HepG2 (cell line): ENCODE data around the gene EIF4A3. TPM values are rescaled to one million over a fixed set of nuclear protein-coding genes. Genes with fewer than 3 reads are reported as not detected.
A peak's percentile ranks its signal among the peaks of the same experiment; 100 is the strongest.

Source experiments
- BRF2 ChIP-seq: sonication (generic); formaldehyde crosslinking; IDR thresholded peaks from 2 replicates; pipeline ENCODE4 v1.8.1; 2022; ENCODE audit warnings: mild to moderate bottlenecking, missing genetic modification reagents
- CC2D1A ChIP-seq: sonication (generic); formaldehyde crosslinking; IDR thresholded peaks from 2 replicates; pipeline ENCODE4 v1.8.1; 2023; ENCODE audit warnings: mild to moderate bottlenecking, missing genetic modification reagents
- ETV5 ChIP-seq: IDR thresholded peaks from 2 replicates; pipeline ENCODE4 v1.6.1; 2018; ENCODE audit warnings: missing biosample characterization, missing genetic modification reagents, inconsistent platforms, borderline replicate concordance
- HBP1 ChIP-seq: IDR thresholded peaks from 2 replicates; pipeline ENCODE4 v1.6.1; 2016; ENCODE audit warnings: low read depth, control low read depth
- JARID2 ChIP-seq: sonication (generic); formaldehyde crosslinking; IDR thresholded peaks from 2 replicates; pipeline ENCODE4 v1.8.1; 2023; ENCODE audit warnings: missing genetic modification reagents, inconsistent platforms; ENCODE audit not compliant: insufficient replicate concordance
- KDM6A ChIP-seq: IDR thresholded peaks from 2 replicates; pipeline ENCODE4 v1.6.1; 2016; ENCODE audit warnings: low read depth
- MIXL1 ChIP-seq: IDR thresholded peaks from 2 replicates; pipeline ENCODE4 v1.6.1; 2016
- MYPOP ChIP-seq: sonication (generic); formaldehyde crosslinking; IDR thresholded peaks from 2 replicates; pipeline ENCODE4 v1.8.1; 2023; ENCODE audit warnings: mild to moderate bottlenecking, moderate library complexity, missing genetic modification reagents
- NFIC ChIP-seq: IDR thresholded peaks from 2 replicates; pipeline ENCODE4 v1.6.1; 2012; ENCODE audit warnings: mild to moderate bottlenecking, low read length, inconsistent platforms
- NR3C1 ChIP-seq: sonication (generic); formaldehyde crosslinking; IDR thresholded peaks from 2 replicates; pipeline ENCODE4 v1.4.0; 2020; ENCODE audit warnings: missing genetic modification reagents
- PPARG ChIP-seq: conservative IDR thresholded peaks from 2 replicates; pipeline ENCODE4 v1.6.1; 2016; ENCODE audit warnings: missing biosample characterization, missing genetic modification reagents
- SALL2 ChIP-seq: sonication (generic); formaldehyde crosslinking; IDR thresholded peaks from 2 replicates; pipeline ENCODE4 v1.8.1; 2023; ENCODE audit warnings: mild to moderate bottlenecking, missing genetic modification reagents, inconsistent platforms
- SMARCE1 ChIP-seq: fragments of 450-650 bp; IDR thresholded peaks from 2 replicates; pipeline ENCODE4 v1.6.1; 2017; ENCODE audit warnings: borderline replicate concordance
- TRAFD1 ChIP-seq: sonication (generic); formaldehyde crosslinking; IDR thresholded peaks from 2 replicates; pipeline ENCODE4 v1.5.1; 2020; ENCODE audit warnings: missing genetic modification reagents, mild to moderate bottlenecking, borderline replicate concordance
- WIZ ChIP-seq: sonication (generic); formaldehyde crosslinking; IDR thresholded peaks from 2 replicates; pipeline ENCODE4 v1.5.1; 2020; ENCODE audit warnings: mild to moderate bottlenecking, missing genetic modification reagents
- YY1 ChIP-seq: IDR thresholded peaks from 2 replicates; pipeline ENCODE4 v1.6.1; 2011; ENCODE audit warnings: low read length, low read depth, moderate library complexity, mild to moderate bottlenecking; ENCODE audit not compliant: insufficient read depth, insufficient replicate concordance
- ZBTB1 ChIP-seq: sonication (generic); formaldehyde crosslinking; IDR thresholded peaks from 2 replicates; pipeline ENCODE4 v1.4.0; 2020; ENCODE audit warnings: missing genetic modification reagents, borderline replicate concordance
- ZBTB14 ChIP-seq: sonication (generic); formaldehyde crosslinking; IDR thresholded peaks from 2 replicates; pipeline ENCODE4 v1.4.0; 2020; ENCODE audit warnings: missing genetic modification reagents
- ZFP1 ChIP-seq: IDR thresholded peaks from 2 replicates; pipeline ENCODE4 v1.6.1; 2016
- ZFP37 ChIP-seq: sonication (generic); formaldehyde crosslinking; IDR thresholded peaks from 2 replicates; pipeline ENCODE4 v1.4.0; 2020; ENCODE audit warnings: missing genetic modification reagents, borderline replicate concordance
- ZFP82 ChIP-seq: sonication (generic); formaldehyde crosslinking; IDR thresholded peaks from 2 replicates; pipeline ENCODE4 v1.5.1; 2020; ENCODE audit warnings: mild to moderate bottlenecking, missing genetic modification reagents, borderline replicate concordance
- ZNF317 ChIP-seq: sonication (generic); formaldehyde crosslinking; IDR thresholded peaks from 2 replicates; pipeline ENCODE4 v1.5.0; 2020; ENCODE audit warnings: mild to moderate bottlenecking, missing genetic modification reagents
- ZNF33B ChIP-seq: sonication (generic); formaldehyde crosslinking; IDR thresholded peaks from 2 replicates; pipeline ENCODE4 v1.5.1; 2020; ENCODE audit warnings: mild to moderate bottlenecking, missing genetic modification reagents
- ZNF788 ChIP-seq: sonication (generic); formaldehyde crosslinking; IDR thresholded peaks from 2 replicates; pipeline ENCODE4 v1.5.0; 2020; ENCODE audit warnings: mild to moderate bottlenecking, missing genetic modification reagents, borderline replicate concordance
- ZNF792 ChIP-seq: IDR thresholded peaks from 2 replicates; pipeline ENCODE4 v1.6.1; 2016
- ZNF841 ChIP-seq: sonication (generic); formaldehyde crosslinking; IDR thresholded peaks from 2 replicates; pipeline ENCODE4 v1.8.1; 2023; ENCODE audit warnings: missing genetic modification reagents, borderline replicate concordance
- polyA plus RNA-seq, 8 experiments: library from polyadenylated mRNA; depleted of rRNA in 3 of 8; stranded (reverse) in 7 of 8; unstranded in 1 of 8; fragments of >200 nt; fragmentation: Illumina TruSeq in 4 of 8; extraction: Trizol in 4 of 8; gene quantifications; 2 replicates each; pipeline versions ENCODE4 v1.2.1 to v1.2.3, GENCODE V29; 2011 to 2016; ENCODE audit warnings: low read depth in 4 of 8, missing spikeins in 1 of 8, mixed read lengths in 1 of 8; ENCODE audit not compliant: insufficient read depth in 1 of 8
- total RNA-seq, 5 experiments: library from RNA; depleted of rRNA; stranded (reverse); fragments of >200 nt; fragmentation: Illumina TruSeq; extraction: Trizol; gene quantifications; 2 replicates each; pipeline ENCODE4 v1.2.3, GENCODE V29; 2016; ENCODE audit warnings: low read depth in 1 of 5

Gene EIF4A3
- total and polyA plus RNA-seq, 2 of the 13 experiments (the other 11 are each of a cell fraction or from before 2014, with no cell fraction given): 145 to 187 TPM

GRCh38 chr17:80101946-80102663, 44.8 kb downstream of the EIF4A3 start (continued):
- no peak for TF ChIP-seq ZBTB14
- TF ChIP-seq SALL2 (CRISPR knock-in tag): no peak
- peak; percentile 66; the same call in 1 of the 2 replicates for TF ChIP-seq ZNF317 (CRISPR knock-in tag)
- TF ChIP-seq MYPOP (CRISPR knock-in tag): no peak
- no peak for TF ChIP-seq KDM6A
- no peak for TF ChIP-seq MIXL1
- no peak for TF ChIP-seq ZFP82 (CRISPR knock-in tag)
- no peak for TF ChIP-seq ZNF792 (CRISPR knock-in tag)
- no peak for TF ChIP-seq ZBTB1 (CRISPR knock-in tag)
- TF ChIP-seq HBP1 (CRISPR knock-in tag): no peak; the same call in 1 of the 2 replicates
- TF ChIP-seq TRAFD1 (CRISPR knock-in tag): no peak
- no peak for TF ChIP-seq NR3C1 (CRISPR knock-in tag)
- no peak for TF ChIP-seq BRF2
- TF ChIP-seq ZFP1 (CRISPR knock-in tag): no peak
- no peak for TF ChIP-seq SMARCE1
- no peak for TF ChIP-seq ZNF841
- TF ChIP-seq JARID2 (CRISPR knock-in tag): no peak
- TF ChIP-seq ZFP37: no peak
- no peak for TF ChIP-seq NFIC
- no peak for TF ChIP-seq ETV5 (CRISPR knock-in tag)
- no peak for TF ChIP-seq CC2D1A
- TF ChIP-seq ZNF788 (CRISPR knock-in tag): no peak
- TF ChIP-seq ZNF33B (CRISPR knock-in tag): no peak
- no peak for TF ChIP-seq WIZ
- TF ChIP-seq YY1: no peak
- TF ChIP-seq PPARG (CRISPR knock-in tag): no peak
